GM21723 (cell line): ENCODE data around the gene MYT1.

Experiments used
- ATAC-seq: cut with Tn5 transposase; IDR thresholded peaks from one replicate; pipeline ENCODE4 v1.9.1; 2021; ENCODE audit warnings: mild to moderate bottlenecking, moderate library complexity; ENCODE audit not compliant: unreplicated experiment

The MYT1 gene

GRCh38 chr20:64212755-64213154, 48.5 kb downstream of the MYT1 start:
- no peak for ATAC-seq

DNA sequence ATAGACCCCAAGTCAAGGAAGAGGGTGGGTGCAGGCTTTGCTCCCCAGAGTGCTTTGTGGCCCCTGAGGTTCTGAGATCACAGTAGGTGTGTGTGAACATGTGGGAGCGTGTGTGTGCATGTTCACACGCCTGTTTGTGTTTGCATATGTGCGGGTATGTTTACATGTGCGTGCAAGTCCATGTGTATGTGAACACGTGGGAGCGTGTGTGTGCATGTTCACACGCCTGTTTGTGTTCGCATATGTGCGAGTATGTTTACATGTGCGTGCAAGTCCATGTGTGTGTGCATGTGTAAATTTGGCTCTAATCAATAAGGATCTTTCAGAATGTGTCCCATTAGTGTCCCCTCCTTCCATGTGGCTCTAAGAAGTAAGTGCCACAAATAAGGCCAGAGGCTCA, 49.9 kb downstream of the MYT1 start:
- ATAC-seq, result no peak

DNA sequence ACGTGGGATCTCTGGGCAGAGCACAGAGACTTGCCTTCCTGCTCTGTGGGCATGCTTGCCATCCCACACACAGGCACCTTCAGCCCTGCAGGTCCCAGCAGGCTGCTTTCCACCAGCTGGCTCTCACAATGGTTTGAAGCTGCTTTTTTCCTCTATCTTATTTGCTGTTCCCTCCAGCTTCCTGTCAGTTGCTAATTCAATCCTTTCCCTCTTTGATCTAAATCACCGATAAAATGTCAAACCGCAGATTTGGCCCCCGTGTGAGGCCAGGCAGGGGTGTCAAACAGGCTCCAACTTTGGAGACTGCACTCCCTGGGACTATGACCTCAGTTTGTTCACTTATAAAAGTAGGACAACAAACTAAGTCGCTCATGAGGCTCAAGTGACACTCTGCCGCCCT, 50.7 kb downstream of the MYT1 start:
- ATAC-seq, result no peak

DNA sequence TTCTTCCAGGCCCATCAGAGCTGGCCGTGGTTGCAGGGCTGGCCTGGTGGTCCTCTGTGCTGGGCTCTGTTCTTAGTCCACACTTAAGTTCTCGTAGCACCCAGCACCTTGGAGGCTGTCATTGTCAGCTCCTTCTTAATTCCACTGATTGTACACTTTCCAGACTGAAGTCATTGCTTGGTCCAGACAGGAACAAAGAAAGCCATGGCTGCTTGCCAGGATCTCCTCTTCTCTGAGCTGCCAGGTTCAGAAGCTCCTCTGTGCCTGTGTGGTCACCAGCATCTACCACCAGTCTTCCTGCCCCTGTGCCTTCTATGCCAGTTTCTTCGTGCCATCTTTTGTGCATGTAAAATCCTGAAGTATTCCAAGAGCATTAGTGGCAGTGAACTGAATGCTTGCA, 51.8 kb downstream of the MYT1 start:
- no peak for ATAC-seq

DNA sequence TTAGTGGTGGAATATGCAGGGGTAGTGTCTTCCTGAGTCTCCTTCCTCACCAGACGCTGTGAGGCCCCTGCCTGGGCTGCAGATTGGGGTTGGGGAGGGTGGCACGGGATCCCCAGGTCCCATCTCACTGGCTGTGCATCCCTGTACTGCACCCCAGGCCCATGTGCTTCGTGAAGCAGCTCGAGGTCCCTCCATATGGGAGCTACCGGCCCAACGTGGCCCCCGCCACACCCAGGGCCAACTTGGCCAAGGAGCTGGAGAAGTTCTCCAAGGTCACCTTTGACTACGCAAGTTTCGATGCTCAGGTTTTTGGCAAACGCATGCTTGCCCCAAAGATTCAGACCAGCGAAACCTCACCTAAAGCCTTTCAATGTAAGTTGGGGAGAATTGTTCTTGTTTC, 52.7 kb downstream of the MYT1 start:
- no peak for ATAC-seq

DNA sequence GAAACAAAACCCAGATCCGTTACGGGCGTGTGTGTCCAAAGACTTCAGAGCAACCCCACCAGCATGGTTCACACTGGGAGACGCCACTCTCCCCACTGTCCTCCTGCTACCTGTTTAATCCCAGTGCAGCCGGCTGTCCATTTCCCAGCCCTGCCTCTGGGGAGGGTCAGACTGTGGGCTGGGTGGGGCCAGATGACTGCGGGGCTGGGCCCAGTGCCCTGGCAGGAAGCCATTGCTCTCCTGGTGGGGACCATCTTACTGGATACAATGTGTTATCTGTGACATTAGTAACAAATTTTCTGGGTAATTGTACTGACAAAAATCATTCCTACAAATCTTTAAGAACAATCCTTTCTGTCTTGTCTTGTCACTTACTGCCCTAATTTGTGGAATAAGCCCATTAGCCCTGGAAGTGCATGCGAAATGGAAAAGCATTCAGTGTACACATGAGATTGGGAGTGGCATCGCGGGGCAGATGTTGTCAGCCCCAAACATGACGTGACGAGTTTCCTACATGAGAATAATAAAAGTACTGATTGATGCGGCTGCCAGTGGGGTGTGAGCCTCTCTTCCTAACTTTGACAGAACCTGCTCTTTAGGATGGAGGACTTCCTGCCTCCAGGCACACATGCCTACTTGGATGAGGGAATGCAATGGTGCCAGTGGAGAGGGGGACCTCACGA, 53.4 kb downstream of the MYT1 start:
- ATAC-seq, result no peak

DNA sequence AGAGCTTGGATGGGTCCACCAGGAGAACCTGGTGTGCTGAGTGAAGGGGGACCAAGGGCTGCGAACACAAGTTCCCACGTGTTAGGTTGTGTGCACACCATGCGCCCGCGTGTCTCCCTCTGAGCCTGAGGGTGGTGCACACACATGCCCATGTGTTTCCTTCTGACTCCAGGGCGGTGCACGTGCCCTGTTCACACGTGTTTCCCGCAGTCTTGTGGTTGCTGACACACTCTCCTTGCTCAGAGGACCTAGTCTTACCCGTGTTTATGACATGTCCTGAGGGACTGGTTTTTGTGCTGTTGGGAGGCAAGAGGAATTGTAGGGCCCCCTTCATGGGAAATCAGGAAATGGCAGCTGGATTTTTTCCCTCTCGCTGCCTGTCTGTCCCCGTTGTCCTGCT, 55.0 kb downstream of the MYT1 start:
- no peak for ATAC-seq

GRCh38 chr20:64219730-64220129, 55.5 kb downstream of the MYT1 start:
- ATAC-seq, result no peak

- ATAC-seq, result no peak
Measured at GRCh38 chr20:64220420-64220819, 56.2 kb downstream of the MYT1 start.

GRCh38 chr20:64220891-64221527, 56.8 kb downstream of the MYT1 start:
- no peak for ATAC-seq

- ATAC-seq, result no peak
Measured at GRCh38 chr20:64222291-64222735, 58.1 kb downstream of the MYT1 start.

- no peak for ATAC-seq
Measured at GRCh38 chr20:64222851-64223525, 58.7 kb downstream of the MYT1 start.

- ATAC-seq, result no peak
Measured at GRCh38 chr20:64223526-64224067, 59.3 kb downstream of the MYT1 start.

DNA sequence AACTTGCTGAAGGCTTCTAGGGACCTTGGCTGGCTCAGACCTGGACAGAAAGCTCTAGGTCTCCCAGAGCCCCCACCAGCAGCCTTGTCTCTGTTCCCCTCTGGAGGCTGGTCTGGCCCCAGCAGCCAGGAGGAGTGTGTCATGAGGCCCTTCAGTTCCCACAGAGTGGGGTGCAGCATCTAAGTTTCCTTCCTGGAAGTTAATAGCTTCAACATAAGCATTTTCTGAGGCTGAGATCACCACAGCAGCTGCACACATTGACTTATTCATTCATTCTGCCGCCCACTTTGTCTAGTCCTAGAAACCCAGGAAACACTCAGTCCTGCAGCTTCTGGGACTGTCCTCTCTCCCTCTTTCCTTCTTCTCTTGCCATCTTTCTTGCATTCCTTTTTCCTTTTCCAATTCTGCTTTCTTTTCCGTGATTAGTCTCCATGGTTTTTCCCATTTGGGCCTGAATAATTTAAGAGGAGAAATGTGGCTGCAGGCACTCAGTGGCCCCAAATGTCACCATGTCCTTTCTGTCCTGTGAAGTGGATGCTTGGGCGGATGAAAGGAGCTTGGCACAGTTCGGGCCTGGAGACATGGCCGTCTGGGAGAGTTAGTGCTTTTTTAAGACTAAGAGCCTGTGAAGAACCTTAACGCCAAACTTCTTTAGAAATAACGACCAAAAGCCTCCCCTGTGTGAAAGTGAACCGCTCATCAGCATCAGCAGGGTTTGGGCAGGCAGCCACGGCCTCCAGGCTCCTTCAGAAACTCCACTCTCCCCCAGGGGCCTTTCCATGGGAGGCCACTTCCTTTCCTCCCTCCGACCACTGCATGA, 60.3 kb downstream of the MYT1 start:
- ATAC-seq, result no peak

GRCh38 chr20:64225171-64225595, 60.9 kb downstream of the MYT1 start:
- no peak for ATAC-seq

- ATAC-seq, result no peak
Measured at GRCh38 chr20:64225828-64226598, 61.8 kb downstream of the MYT1 start.

GRCh38 chr20:64226686-64227580, 62.7 kb downstream of the MYT1 start:
- no peak for ATAC-seq

- ATAC-seq, result no peak
Measured at GRCh38 chr20:64228086-64228653, 63.9 kb downstream of the MYT1 start.
